ENCODE measurements around the gene CREBBP. TPM values are rescaled to one million over a fixed set of nuclear protein-coding genes. Genes with fewer than 3 reads are reported as not detected.

The CREBBP gene
- total RNA-seq, 4 donors from 2014 or later, result 76.3 to 152 (median 105) TPM

DNA sequence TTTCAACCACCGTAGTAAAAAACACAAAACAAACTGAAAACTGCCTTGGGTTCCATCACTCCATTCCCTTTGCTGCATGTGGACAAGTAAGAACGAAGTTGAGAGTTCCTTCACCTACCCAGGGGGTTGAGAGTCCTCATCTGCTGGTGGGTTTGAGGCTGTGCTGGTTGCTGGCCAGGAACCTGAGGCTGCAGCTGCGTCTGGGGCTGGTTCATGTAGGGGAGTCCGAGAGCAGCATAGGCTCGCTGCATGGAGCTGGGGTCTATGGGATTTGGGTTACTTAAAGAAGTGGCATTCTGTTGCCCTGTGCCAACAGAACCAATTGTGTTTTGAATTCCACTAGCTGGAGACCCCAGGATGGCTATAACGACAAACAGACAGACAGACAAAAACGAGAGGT lies 97.9 kb downstream of the CREBBP start:
- Histone ChIP-seq H3K36me3 (peaks cover 82% of the 10 kb centered on the region), H3K27ac (no peak overlapping the region), H3K4me3 (no peak overlapping the region), H3K9me3 (no peaks in the 10 kb centered on the region), H3K27me3 (no peaks in the 10 kb centered on the region), H3K4me1 (no peaks in the 10 kb centered on the region)
- no peak for DNase-seq (ENCODE audit: low spot score in 2 of 2)
- WGBS, result 87% methylated on average over 7 of the region's 7 CpGs
- TF ChIP-seq POLR2A (IDR thresholded peaks at IDR 0.05) (no peak), POLR2AphosphoS5 (IDR thresholded peaks at IDR 0.05) (no peak), EP300 (IDR thresholded peaks at IDR 0.05) (no peak)
- TF ChIP-seq, protein P1, sequence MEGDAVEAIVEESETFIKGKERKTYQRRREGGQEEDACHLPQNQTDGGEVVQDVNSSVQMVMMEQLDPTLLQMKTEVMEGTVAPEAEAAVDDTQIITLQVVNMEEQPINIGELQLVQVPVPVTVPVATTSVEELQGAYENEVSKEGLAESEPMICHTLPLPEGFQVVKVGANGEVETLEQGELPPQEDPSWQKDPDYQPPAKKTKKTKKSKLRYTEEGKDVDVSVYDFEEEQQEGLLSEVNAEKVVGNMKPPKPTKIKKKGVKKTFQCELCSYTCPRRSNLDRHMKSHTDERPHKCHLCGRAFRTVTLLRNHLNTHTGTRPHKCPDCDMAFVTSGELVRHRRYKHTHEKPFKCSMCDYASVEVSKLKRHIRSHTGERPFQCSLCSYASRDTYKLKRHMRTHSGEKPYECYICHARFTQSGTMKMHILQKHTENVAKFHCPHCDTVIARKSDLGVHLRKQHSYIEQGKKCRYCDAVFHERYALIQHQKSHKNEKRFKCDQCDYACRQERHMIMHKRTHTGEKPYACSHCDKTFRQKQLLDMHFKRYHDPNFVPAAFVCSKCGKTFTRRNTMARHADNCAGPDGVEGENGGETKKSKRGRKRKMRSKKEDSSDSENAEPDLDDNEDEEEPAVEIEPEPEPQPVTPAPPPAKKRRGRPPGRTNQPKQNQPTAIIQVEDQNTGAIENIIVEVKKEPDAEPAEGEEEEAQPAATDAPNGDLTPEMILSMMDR (IDR thresholded peaks at IDR 0.05), result no peak

DNA sequence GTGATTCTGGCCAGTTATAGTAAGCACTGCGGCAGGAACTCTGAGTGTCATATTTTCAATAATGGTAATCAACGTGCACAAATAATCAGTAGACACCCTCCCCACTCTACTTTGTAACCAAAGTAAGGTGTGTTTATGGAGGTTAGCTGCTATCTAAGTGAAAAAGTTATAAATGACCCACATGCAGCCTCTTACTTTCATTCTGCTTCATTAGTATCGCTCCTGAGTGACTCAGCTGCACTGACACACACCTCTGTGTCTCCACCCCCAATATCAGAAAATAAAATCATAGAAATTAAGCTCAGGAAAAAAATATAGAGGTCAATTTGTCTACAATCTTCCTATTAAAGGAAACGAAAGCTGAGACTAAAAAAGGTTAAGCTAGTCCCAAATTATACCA lies 99.1 kb downstream of the CREBBP start:
- Histone ChIP-seq H3K27ac (no peak overlapping the region), H3K9me3 (no peaks in the 10 kb centered on the region), H3K4me3 (no peak overlapping the region), H3K4me1 (no peaks in the 10 kb centered on the region), H3K27me3 (no peaks in the 10 kb centered on the region), H3K36me3 (peaks cover 83% of the 10 kb centered on the region)
- WGBS, result 79% methylated on average over 4 of the region's 4 CpGs
- TF ChIP-seq, protein P1 (IDR thresholded peaks at IDR 0.05), result no peak
- TF ChIP-seq EP300 (IDR thresholded peaks at IDR 0.05) (no peak), POLR2A (IDR thresholded peaks at IDR 0.05) (no peak), POLR2AphosphoS5 (IDR thresholded peaks at IDR 0.05) (no peak)
- no peak for DNase-seq (ENCODE audit: low spot score in 2 of 2)

DNA sequence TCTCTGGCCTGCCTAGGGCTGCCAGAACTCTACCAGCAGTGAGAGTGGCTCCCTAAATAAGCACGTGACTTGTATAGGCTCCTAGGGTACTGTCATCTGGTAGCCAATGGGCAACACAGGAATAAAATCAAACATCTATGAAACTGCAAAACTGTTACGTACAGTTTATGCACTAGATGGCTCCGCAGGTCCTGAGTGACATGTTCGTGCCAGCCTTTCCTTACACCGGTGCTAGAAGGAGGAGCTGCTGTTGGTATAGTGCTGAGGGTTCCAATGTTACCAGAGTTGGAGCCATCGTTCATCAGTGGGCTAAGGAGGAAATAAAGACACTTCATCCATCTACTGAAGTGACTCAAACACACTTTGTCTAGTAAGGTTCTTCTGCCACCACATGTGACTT lies 99.9 kb downstream of the CREBBP start:
- no peaks in the 10 kb centered on the region for H3K27me3 ChIP-seq
- no peak overlapping the region for H3K27ac ChIP-seq
- H3K4me3 ChIP-seq, result no peak overlapping the region
- H3K9me3 ChIP-seq, result no peaks in the 10 kb centered on the region
- no peaks in the 10 kb centered on the region for H3K4me1 ChIP-seq
- DNase-seq (ENCODE audit: low spot score in 2 of 2), result no peak
- H3K36me3 ChIP-seq, result peaks cover 83% of the 10 kb centered on the region
- TF ChIP-seq EP300 (IDR thresholded peaks at IDR 0.05), result no peak
- TF ChIP-seq, protein P1 (IDR thresholded peaks at IDR 0.05), result no peak
- no peak for TF ChIP-seq POLR2A (IDR thresholded peaks at IDR 0.05)
- WGBS, result 46% methylated on average over 6 of the region's 6 CpGs

DNA sequence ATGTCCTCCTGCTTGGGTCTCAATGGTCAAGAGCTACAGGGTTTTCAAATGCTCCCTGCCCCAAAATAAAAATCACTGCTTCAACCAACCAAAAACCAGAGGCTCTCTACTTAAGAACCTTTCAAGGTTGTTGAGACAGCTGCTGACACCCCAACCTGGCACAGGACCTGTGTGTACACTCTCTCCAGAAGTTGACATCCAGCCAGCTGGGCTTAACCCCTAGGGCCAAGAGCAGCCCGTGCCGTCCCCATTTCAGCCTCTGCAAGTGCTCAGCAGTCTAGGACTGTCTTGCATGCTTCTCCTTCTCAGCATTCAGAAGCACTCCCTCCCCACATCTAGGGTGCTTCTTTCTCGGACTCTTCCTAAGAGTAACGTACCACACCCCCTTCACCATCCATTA lies 104.2 kb downstream of the CREBBP start:
- Histone ChIP-seq H3K4me3 (no peak overlapping the region), H3K27ac (no peak overlapping the region), H3K27me3 (no peaks in the 10 kb centered on the region), H3K4me1 (peaks cover 17% of the 10 kb centered on the region), H3K9me3 (no peaks in the 10 kb centered on the region), H3K36me3 (peaks cover 88% of the 10 kb centered on the region)
- TF ChIP-seq, protein P1 (IDR thresholded peaks at IDR 0.05), result no peak
- no peak for TF ChIP-seq POLR2AphosphoS5 (IDR thresholded peaks at IDR 0.05)
- no peak for TF ChIP-seq POLR2A (IDR thresholded peaks at IDR 0.05)
- TF ChIP-seq EP300 (IDR thresholded peaks at IDR 0.05), result no peak
- 90% methylated on average over 4 of the region's 4 CpGs for WGBS
- DNase-seq (ENCODE audit: low spot score in 2 of 2), result no peak

DNA sequence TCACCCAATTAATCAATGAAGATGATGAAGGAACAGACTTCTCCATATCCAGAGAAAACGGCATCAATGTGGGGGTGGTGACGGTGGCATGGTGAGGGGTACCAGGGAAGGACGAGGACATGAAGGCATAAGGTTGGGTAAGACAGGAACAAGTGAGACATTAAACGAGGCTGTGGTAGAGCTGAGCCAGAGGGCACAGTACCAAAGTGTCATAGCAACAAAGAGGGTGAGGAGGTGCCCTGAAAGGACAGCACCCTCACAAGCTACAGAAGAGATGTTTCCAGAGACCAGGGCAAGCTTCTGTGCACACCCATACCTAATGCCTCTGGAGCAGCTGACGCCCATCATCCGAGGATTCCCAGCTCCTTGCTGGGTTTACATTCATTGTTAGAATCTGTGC lies 105.7 kb downstream of the CREBBP start:
- WGBS, result 75% methylated on average over 6 of the region's 6 CpGs
- TF ChIP-seq EP300 (IDR thresholded peaks at IDR 0.05), result no peak
- TF ChIP-seq POLR2AphosphoS5 (IDR thresholded peaks at IDR 0.05), result no peak
- Histone ChIP-seq H3K27me3 (no peaks in the 10 kb centered on the region), H3K27ac (no peak overlapping the region), H3K9me3 (no peaks in the 10 kb centered on the region), H3K4me3 (no peak overlapping the region), H3K4me1 (peaks cover 17% of the 10 kb centered on the region), H3K36me3 (peaks cover 90% of the 10 kb centered on the region)
- no peak for DNase-seq (ENCODE audit: low spot score in 2 of 2)

DNA sequence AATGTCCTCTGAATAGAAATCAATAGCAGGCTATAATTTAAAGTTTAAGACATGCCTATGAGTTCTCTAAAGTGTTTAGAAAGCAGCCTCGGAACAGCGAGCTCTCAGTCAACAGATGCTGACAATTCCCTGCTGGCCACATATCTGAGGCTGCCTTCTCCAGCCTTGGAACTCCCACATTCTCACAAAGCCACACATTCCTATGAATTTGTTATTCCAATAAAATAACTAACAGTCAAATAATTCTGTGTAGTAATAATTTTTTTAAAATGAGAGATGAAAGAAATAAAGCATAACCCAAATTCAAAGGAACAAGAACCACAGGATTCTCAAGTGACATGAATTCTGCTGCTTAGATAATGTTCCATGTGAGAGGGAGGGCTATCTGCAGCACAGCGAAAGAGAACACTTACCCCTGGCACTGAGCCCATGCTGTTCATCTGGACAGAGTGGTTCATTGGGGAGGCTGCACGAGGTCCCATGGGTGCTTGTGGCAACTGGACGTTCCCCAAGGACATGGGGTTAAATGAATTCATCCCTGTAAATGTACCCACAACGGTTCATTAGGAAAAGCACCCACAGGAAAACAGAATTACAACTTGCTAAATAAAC lies 106.3 kb downstream of the CREBBP start:
- no peak overlapping the region for H3K27ac ChIP-seq
- TF ChIP-seq, protein P1 (IDR thresholded peaks at IDR 0.05), result no peak
- TF ChIP-seq POLR2A (IDR thresholded peaks at IDR 0.05), result no peak
- no peaks in the 10 kb centered on the region for H3K27me3 ChIP-seq
- peaks cover 90% of the 10 kb centered on the region for H3K36me3 ChIP-seq
- peaks cover 17% of the 10 kb centered on the region for H3K4me1 ChIP-seq
- no peak overlapping the region for H3K4me3 ChIP-seq
- DNase-seq (ENCODE audit: low spot score in 2 of 2), result no peak
- H3K9me3 ChIP-seq, result no peaks in the 10 kb centered on the region
- WGBS, result 59% methylated on average over 6 of the region's 6 CpGs

Measured in suprapubic skin (tissue), 4 donors.